GM23338 (cell line): ENCODE results near the gene TESMIN. TPM values are rescaled to one million over a fixed set of nuclear protein-coding genes. Genes with fewer than 3 reads are reported as not detected.

Experiments
- ATAC-seq: fragments of 200-7000 bp; cut with Tn5 transposase; 3 replicates; pipeline ENCODE4 v1.9.1; 2020
- DNase-seq: peaks from one replicate; pipeline ENCODE4 v3.0.0-alpha.2; 2015; ENCODE audit warnings: low spot score
- H2AFZ ChIP-seq: fragments of 200-600 bp; sonication (generic); 2 replicates; pipeline ENCODE4 v1.8.0; 2016; ENCODE audit warnings: antibody characterized with exemption, mild to moderate bottlenecking, moderate library complexity
- H3F3A ChIP-seq: fragments of 200-600 bp; sonication (generic); replicated peaks from 2 replicates; pipeline ENCODE4 v1.8.0; 2017; ENCODE audit warnings: antibody characterized with exemption, mixed run types, low read depth
- H3K27ac ChIP-seq: fragments of 200-600 bp; sonication (generic); 2 replicates; pipeline ENCODE4 v1.6.1; 2016; ENCODE audit warnings: low read depth
- H3K27me3 ChIP-seq: fragments of 200-600 bp; sonication (generic); 2 replicates; pipeline ENCODE4 v1.8.0; 2016; ENCODE audit warnings: mild to moderate bottlenecking, mixed run types, moderate library complexity; ENCODE audit not compliant: insufficient read depth
- H3K36me3 ChIP-seq: fragments of 200-600 bp; sonication (generic); 2 replicates; pipeline ENCODE4 v1.8.0; 2016; ENCODE audit warnings: mild to moderate bottlenecking; ENCODE audit not compliant: insufficient read depth
- H3K4me1 ChIP-seq: fragments of 200-600 bp; sonication (generic); 2 replicates; pipeline ENCODE4 v1.8.0; 2016; ENCODE audit warnings: mild to moderate bottlenecking, moderate library complexity; ENCODE audit not compliant: insufficient read depth
- H3K4me2 ChIP-seq: fragments of 200-600 bp; sonication (generic); 2 replicates; pipeline ENCODE4 v1.7.1; 2017; ENCODE audit warnings: mixed run types
- H3K4me3 ChIP-seq: fragments of 200-600 bp; sonication (generic); 2 replicates; pipeline ENCODE4 v1.6.1; 2016; ENCODE audit warnings: mixed run types
- H3K79me2 ChIP-seq: fragments of 200-600 bp; sonication (generic); replicated peaks from 2 replicates; pipeline ENCODE4 v1.8.0; 2017; ENCODE audit warnings: mild to moderate bottlenecking; ENCODE audit not compliant: insufficient read depth
- H3K9me2 ChIP-seq: fragments of 200-600 bp; sonication (generic); 2 replicates; pipeline ENCODE4 v1.8.0; 2017; ENCODE audit not compliant: insufficient read depth
- H4K20me1 ChIP-seq: fragments of 200-600 bp; sonication (generic); replicated peaks from 2 replicates; pipeline ENCODE4 v1.8.0; 2017; ENCODE audit warnings: mild to moderate bottlenecking; ENCODE audit not compliant: insufficient read depth
- H3K27ac Mint-ChIP-seq: 2 replicates; pipeline ENCODE4 v1.8.0; 2020; ENCODE audit warnings: inconsistent platforms, mild to moderate bottlenecking, moderate library complexity, mixed read lengths
- H3K27me3 Mint-ChIP-seq: 3 replicates; pipeline ENCODE4 v1.8.0; 2022; ENCODE audit warnings: low read depth, mild to moderate bottlenecking, moderate library complexity, mixed read lengths, inconsistent platforms; ENCODE audit not compliant: insufficient read depth, poor library complexity
- H3K36me3 Mint-ChIP-seq: 3 replicates; pipeline ENCODE4 v1.8.0; 2021; ENCODE audit warnings: low read depth, mild to moderate bottlenecking, inconsistent platforms, moderate library complexity, mixed read lengths
- H3K4me1 Mint-ChIP-seq: 3 replicates; pipeline ENCODE4 v1.8.0; 2020; ENCODE audit warnings: mild to moderate bottlenecking, inconsistent platforms, mixed read lengths
- H3K4me3 Mint-ChIP-seq: 3 replicates; pipeline ENCODE4 v1.8.0; 2021; ENCODE audit warnings: moderate library complexity, mild to moderate bottlenecking, inconsistent platforms, mixed read lengths
- H3K9me3 Mint-ChIP-seq: 3 replicates; pipeline ENCODE4 v1.8.0; 2020; ENCODE audit warnings: moderate library complexity, mild to moderate bottlenecking, inconsistent platforms, mixed read lengths
- ETS1 ChIP-seq: IDR thresholded peaks from 2 replicates; pipeline ENCODE4 v1.6.1; 2016; ENCODE audit warnings: antibody characterized with exemption
- EZH2 ChIP-seq: fragments of 200-600 bp; sonication (generic); IDR thresholded peaks from one replicate; pipeline ENCODE4 v1.8.0; 2017; ENCODE audit warnings: antibody characterized with exemption, mild to moderate bottlenecking, low read depth; ENCODE audit not compliant: unreplicated experiment
- JUNB ChIP-seq: IDR thresholded peaks from one replicate; pipeline ENCODE4 v1.6.1; 2016; ENCODE audit warnings: antibody characterized with exemption; ENCODE audit not compliant: unreplicated experiment
- REST ChIP-seq: IDR thresholded peaks from one replicate; pipeline ENCODE4 v1.6.1; 2018; ENCODE audit warnings: antibody characterized with exemption; ENCODE audit not compliant: unreplicated experiment
- STAT1 ChIP-seq: IDR thresholded peaks from one replicate; pipeline ENCODE4 v1.6.1; 2016; ENCODE audit warnings: antibody characterized with exemption; ENCODE audit not compliant: unreplicated experiment
- polyA plus RNA-seq: library from polyadenylated mRNA; unstranded; fragments of >200 nt; fragmentation: Nextera tagmentation; extraction: Ambion mirVana; gene quantifications from 2 replicates; pipeline ENCODE4 v1.2.1, GENCODE V29; 2016
- total RNA-seq: library from RNA; depleted of rRNA; stranded (reverse); fragments of >200 nt; shearing (Covaris generic); gene quantifications from 2 replicates; pipeline ENCODE4 v1.2.3, GENCODE V29; 2014

Gene TESMIN
- total and polyA plus RNA-seq, 2 experiments from 2014 or later, result 54.5 to 64.6 TPM

- H3K4me2 ChIP-seq, result no peak overlapping the region
- no peaks in the 10 kb centered on the region for H4K20me1 ChIP-seq
- H3K27me3 Mint-ChIP-seq, result no peaks in the 10 kb centered on the region
These were observed 22.9 kb upstream of the TESMIN start for GRCh38 chr11:68774194-68774585.

GRCh38 chr11:68773521-68774193, 22.3 kb upstream of the TESMIN start:
- DNase-seq (no peak), ATAC-seq (no peak)
- H3K79me2 ChIP-seq, result no peaks in the 10 kb centered on the region
- no peaks in the 10 kb centered on the region; the same call in 1 of the 2 replicates for H3K36me3 ChIP-seq
- no peak overlapping the region for H3K4me3 ChIP-seq
- H3K27ac Mint-ChIP-seq, result no peak overlapping the region
- H3K9me3 Mint-ChIP-seq, result no peaks in the 10 kb centered on the region; the same call in 2 of the 3 replicates
- H3K4me1 ChIP-seq, result no peaks in the 10 kb centered on the region
- no peak overlapping the region for H3K27ac ChIP-seq
- H3K4me1 Mint-ChIP-seq, result no peaks in the 10 kb centered on the region
- H3K36me3 Mint-ChIP-seq, result peaks cover 7% of the 10 kb centered on the region; the same call in 1 of the 3 replicates
- H3K4me3 Mint-ChIP-seq, result no peak overlapping the region
- no peaks in the 10 kb centered on the region for H3K9me2 ChIP-seq
- H3K27me3 ChIP-seq, result no peaks in the 10 kb centered on the region
- TF ChIP-seq ETS1 (no peak), EZH2 (no peak)
- H2AFZ ChIP-seq, result no peak overlapping the region
- no peak overlapping the region for H3K4me2 ChIP-seq
- no peaks in the 10 kb centered on the region for H3K27me3 Mint-ChIP-seq
- no peaks in the 10 kb centered on the region for H4K20me1 ChIP-seq
- H3F3A ChIP-seq, result no peaks in the 10 kb centered on the region

More at GRCh38 chr11:68774194-68774585, 22.9 kb upstream of the TESMIN start:
- no peak overlapping the region for H2AFZ ChIP-seq
- H3K4me3 Mint-ChIP-seq, result no peak overlapping the region
- no peak overlapping the region for H3K27ac ChIP-seq
- H3K4me1 Mint-ChIP-seq, result no peaks in the 10 kb centered on the region
- no peaks in the 10 kb centered on the region for H3K27me3 ChIP-seq
- DNase-seq (no peak), ATAC-seq (no peak)
- H3K27ac Mint-ChIP-seq, result no peak overlapping the region
- no peak overlapping the region for H3K4me3 ChIP-seq
- H3F3A ChIP-seq, result no peaks in the 10 kb centered on the region
- H3K9me2 ChIP-seq, result no peaks in the 10 kb centered on the region
- no peaks in the 10 kb centered on the region for H3K4me1 ChIP-seq
- peaks cover 7% of the 10 kb centered on the region; the same call in 1 of the 3 replicates for H3K36me3 Mint-ChIP-seq
- H3K36me3 ChIP-seq, result no peaks in the 10 kb centered on the region; the same call in 1 of the 2 replicates
- H3K79me2 ChIP-seq, result no peaks in the 10 kb centered on the region
- TF ChIP-seq STAT1, result no peak
- TF ChIP-seq REST, result no peak
- TF ChIP-seq JUNB, result no peak
- TF ChIP-seq EZH2, result no peak
- H3K9me3 Mint-ChIP-seq, result no peaks in the 10 kb centered on the region; the same call in 2 of the 3 replicates
